NT2/D1 (cell line): ENCODE measurements around the gene MTHFD2.

Experiments
- SUZ12 ChIP-seq: IDR thresholded peaks from 2 replicates; pipeline ENCODE4 v1.6.1; 2011; ENCODE audit not compliant: insufficient read length, insufficient read depth; ENCODE audit errors: extremely low read depth
- YY1 ChIP-seq: IDR thresholded peaks from 2 replicates; pipeline ENCODE4 v1.6.1; 2011; ENCODE audit not compliant: insufficient read length, insufficient read depth
- ZNF274 ChIP-seq: IDR thresholded peaks from 2 replicates; pipeline ENCODE4 v1.6.1; 2011; ENCODE audit warnings: mild to moderate bottlenecking, low read depth, low read length

DNA sequence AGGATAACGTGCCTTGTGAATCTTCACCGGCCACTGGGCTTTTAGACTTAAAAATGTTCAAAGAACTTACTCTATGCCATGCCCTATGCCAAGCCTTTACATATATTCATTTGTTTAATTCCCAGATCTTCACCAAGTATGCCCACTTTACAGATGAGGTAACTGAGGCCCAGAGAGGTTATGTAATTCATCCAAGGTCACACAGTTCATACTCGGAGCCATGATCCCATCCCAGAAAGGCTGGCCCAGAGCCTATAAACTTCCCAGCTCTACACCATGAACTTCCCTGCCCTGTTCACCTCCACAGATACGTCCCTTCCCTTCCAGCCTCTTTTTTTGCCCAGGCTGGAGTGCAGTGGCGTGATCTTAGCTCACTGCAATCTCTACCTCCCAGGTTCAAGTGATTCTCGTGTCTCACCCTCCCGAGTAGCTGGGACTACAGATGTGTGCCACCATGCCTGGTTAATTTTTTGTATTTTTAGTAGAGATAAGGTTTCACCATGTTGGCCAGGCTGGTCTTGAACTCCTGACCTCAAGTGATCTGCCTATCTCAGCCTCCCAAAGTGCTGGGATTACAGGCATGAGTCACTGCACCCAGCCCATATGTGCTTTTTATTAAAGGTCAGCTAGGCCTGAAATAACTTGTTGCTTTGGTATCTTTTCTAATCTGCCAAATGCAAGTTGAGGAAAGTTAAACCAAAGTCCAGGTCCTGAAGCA lies 44.1 kb downstream of the MTHFD2 start:
- TF ChIP-seq YY1 (no peak), ZNF274 (no peak), SUZ12 (no peak)
